Right lobe of liver (tissue), 4 donors: Measurements from ENCODE around the gene ELANE.

Experiments used
- CTCF ChIP-seq, 4 donors: fragments of 200-600 bp in 3 of 4; fragments of 450-650 bp in 1 of 4; IDR thresholded peaks; one replicate each; pipeline versions ENCODE4 v1.5.1 to v1.8.0; 2016 to 2022; ENCODE audit warnings: antibody characterized with exemption in 4 of 4, mild to moderate bottlenecking in 2 of 4
- POLR2A ChIP-seq: fragments of 450-650 bp; IDR thresholded peaks from one replicate; pipeline ENCODE4 v1.6.1; 2017; ENCODE audit warnings: antibody characterized with exemption, mild to moderate bottlenecking
- donor health status: DM: no; HTN: no; CAD: no.
- donor health status: DM: no; HTN: no; CAD: no.
- donor health status: DM: no; HTN: yes; CAD: no.

GRCh38 chr19:872266-872951 is 20.3 kb downstream of the ELANE start:
- TF ChIP-seq CTCF (IDR thresholded peaks at IDR 0.05) (no peak), POLR2A (no peak)
